Skeletal muscle satellite cell (primary cell): ENCODE measurements around the gene MBD3L1. TPM values are rescaled to one million over a fixed set of nuclear protein-coding genes. Genes with fewer than 3 reads are reported as not detected.

Experiments used
- H3K27me3 ChIP-seq: 2 replicates; pipeline ENCODE4 v1.7.0; 2013; ENCODE audit warnings: low read length; ENCODE audit not compliant: control insufficient read depth, insufficient read depth
- H3K36me3 ChIP-seq: 2 replicates; pipeline ENCODE4 v1.7.0; 2013; ENCODE audit warnings: mild to moderate bottlenecking, control low read depth, low read length; ENCODE audit not compliant: insufficient read depth
- H3K4me1 ChIP-seq: 2 replicates; pipeline ENCODE4 v1.7.0; 2013; ENCODE audit warnings: low read length; ENCODE audit not compliant: control insufficient read depth, insufficient read depth
- H3K4me2 ChIP-seq: 2 replicates; pipeline ENCODE4 v1.7.0; 2013; ENCODE audit warnings: mild to moderate bottlenecking, low read length
- H3K4me3 ChIP-seq: 2 replicates; pipeline ENCODE4 v1.7.0; 2013; ENCODE audit warnings: low read length
- H3K9ac ChIP-seq: 2 replicates; pipeline ENCODE4 v1.7.0; 2013; ENCODE audit warnings: mild to moderate bottlenecking, low read depth, low read length, moderate library complexity
- H3K9me3 ChIP-seq: replicated peaks from 2 replicates; pipeline ENCODE4 v1.7.0; 2013; ENCODE audit warnings: mild to moderate bottlenecking, control low read depth, low read length
- total RNA-seq: library from RNA; depleted of rRNA; stranded (reverse); fragments of >200 nt; gene quantifications from 2 replicates; pipeline ENCODE4 v1.2.3, GENCODE V29; 2012; rRNA removed

The MBD3L1 gene
- not detected in 2 replicates for total RNA-seq

DNA sequence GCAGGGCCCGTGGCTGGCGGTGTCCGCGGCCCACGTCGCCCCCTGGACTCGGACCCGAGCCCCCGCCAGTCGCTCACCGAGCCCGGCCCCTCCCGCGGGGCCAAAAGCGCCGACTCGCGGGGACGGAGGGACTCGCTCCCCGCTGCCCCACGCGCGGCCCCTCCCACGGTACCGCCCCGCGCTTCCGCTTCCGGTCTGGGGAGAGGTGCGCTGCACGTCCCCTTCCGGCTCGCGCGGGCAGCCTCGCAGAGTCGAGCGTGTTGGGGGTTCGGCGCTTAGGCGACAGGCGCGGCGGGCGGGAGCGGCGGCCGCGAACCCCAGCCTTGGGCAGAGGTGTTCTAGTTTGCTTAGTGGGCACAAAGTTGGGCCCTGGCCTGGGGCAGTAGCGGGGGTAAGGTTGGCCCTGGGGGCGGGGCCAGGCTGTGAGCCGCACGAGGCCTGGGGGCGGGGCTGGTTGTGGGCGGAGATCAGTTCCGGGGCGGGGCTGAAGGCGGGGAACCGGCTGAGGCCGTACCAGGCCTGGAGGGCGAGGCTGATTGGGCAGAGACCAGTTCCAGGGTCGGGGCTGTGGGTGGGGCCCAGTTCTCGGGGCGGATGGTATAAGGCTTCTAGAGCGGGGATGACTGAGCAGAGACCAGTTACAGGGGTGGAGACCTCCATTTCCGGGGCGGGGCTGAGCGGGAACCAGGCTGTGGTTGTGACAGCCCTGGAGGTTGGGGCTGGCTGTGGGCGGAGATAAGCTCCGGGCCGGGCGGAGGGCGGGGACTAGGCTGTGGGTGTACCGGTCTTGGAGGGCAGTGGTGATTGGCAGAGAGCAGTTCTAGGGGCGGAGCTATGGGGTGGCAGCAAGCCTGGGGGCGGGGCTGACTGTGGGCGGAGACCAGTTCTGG, at the start of gene MBD3L1, which contains the start of gene ZNF558:
MBD3L1 (plus strand) TSS at position 246 of the 890 bp plus-strand sequence. CDS start 10,302 bp downstream, outside the sequence.
ZNF558 (minus strand) TSS at position 173 of the 890 bp plus-strand sequence. CDS start 9,645 bp downstream, outside the sequence.
- Histone ChIP-seq H3K4me3 (peak within 1 kb of the TSS; percentile 93), H3K27me3 (no peaks in the 10 kb centered on the region), H3K4me1 (no peaks in the 10 kb centered on the region), H3K36me3 (peaks cover 11% of the 10 kb centered on the region), H3K9ac (peak within 1 kb of the TSS; percentile 97), H3K9me3 (no peaks in the 10 kb centered on the region), H3K4me2 (peak within 1 kb of the TSS; percentile 93)

GRCh38 chr19:8794823-8795222, 37.4 kb upstream of the MBD3L1 start:
- Histone ChIP-seq H3K4me2 (no peak overlapping the region), H3K4me1 (no peaks in the 10 kb centered on the region), H3K9ac (no peak overlapping the region), H3K4me3 (no peak overlapping the region), H3K36me3 (no peaks in the 10 kb centered on the region), H3K27me3 (no peaks in the 10 kb centered on the region), H3K9me3 (no peaks in the 10 kb centered on the region)

DNA sequence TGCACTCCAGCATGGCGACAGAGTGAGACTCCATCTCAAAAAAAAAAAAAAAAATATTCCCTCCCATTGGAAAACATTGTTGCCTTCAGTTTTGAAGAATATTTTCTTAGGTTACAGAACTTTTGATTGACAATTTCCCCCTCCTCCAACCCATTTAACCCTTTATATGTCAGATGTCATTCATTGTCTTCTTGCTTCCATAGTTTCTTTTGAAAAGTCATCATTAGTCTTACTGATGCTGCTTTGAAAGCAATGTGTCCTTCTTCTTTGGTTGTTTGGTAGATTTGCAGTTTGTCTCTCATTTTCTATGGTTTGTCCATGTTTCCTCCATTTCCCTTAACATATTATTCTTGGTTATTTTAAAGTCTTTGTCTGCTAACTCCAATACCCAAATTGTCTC, 25.5 kb upstream of the MBD3L1 start:
- H3K9me3 ChIP-seq, result peaks cover 45% of the 10 kb centered on the region
- no peak overlapping the region for H3K9ac ChIP-seq
- H3K27me3 ChIP-seq, result no peaks in the 10 kb centered on the region
- H3K4me1 ChIP-seq, result no peaks in the 10 kb centered on the region
- H3K4me3 ChIP-seq, result no peak overlapping the region
- H3K36me3 ChIP-seq, result peaks cover 51% of the 10 kb centered on the region
- H3K4me2 ChIP-seq, result no peak overlapping the region

GRCh38 chr19:8811315-8812172, 20.6 kb upstream of the MBD3L1 start:
- Histone ChIP-seq H3K4me1 (no peaks in the 10 kb centered on the region), H3K9me3 (peaks cover 72% of the 10 kb centered on the region), H3K4me3 (no peak overlapping the region), H3K27me3 (no peaks in the 10 kb centered on the region), H3K4me2 (no peak overlapping the region), H3K9ac (no peak overlapping the region), H3K36me3 (peaks cover 81% of the 10 kb centered on the region)

- Histone ChIP-seq H3K9ac (no peak overlapping the region), H3K4me3 (no peak overlapping the region), H3K36me3 (peaks cover 84% of the 10 kb centered on the region), H3K4me2 (no peak overlapping the region), H3K4me1 (no peaks in the 10 kb centered on the region), H3K9me3 (peaks cover 53% of the 10 kb centered on the region), H3K27me3 (no peaks in the 10 kb centered on the region)
Observed at GRCh38 chr19:8814176-8814575, 18.0 kb upstream of the MBD3L1 start.

GRCh38 chr19:8815780-8816179, 16.4 kb upstream of the MBD3L1 start:
- Histone ChIP-seq H3K9ac (no peak overlapping the region), H3K4me2 (no peak overlapping the region), H3K4me3 (no peak overlapping the region), H3K36me3 (peaks cover 85% of the 10 kb centered on the region), H3K27me3 (no peaks in the 10 kb centered on the region), H3K4me1 (no peaks in the 10 kb centered on the region), H3K9me3 (peaks cover 43% of the 10 kb centered on the region)

DNA sequence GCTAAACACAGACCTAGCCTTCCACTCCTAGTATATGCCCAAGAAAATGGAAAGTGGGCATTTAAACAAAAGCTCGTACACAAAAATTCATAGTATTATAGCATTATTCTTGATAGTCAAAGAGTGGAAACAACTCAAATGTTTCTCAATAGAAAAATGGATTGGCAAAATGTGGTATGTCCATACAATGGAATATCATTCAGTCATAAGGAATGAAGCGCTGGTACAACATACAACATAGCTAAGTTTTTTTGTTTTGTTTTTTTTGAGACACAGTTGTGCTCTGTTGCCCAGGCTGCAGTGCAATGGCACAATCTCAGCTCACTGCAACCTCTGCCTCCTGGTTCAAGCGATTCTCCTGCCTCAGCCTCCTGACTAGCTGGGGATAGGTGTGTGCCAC, 11.9 kb upstream of the MBD3L1 start:
- Histone ChIP-seq H3K4me1 (no peaks in the 10 kb centered on the region), H3K27me3 (no peaks in the 10 kb centered on the region), H3K9me3 (peaks cover 6% of the 10 kb centered on the region), H3K9ac (no peak overlapping the region), H3K4me2 (no peak overlapping the region), H3K4me3 (no peak overlapping the region), H3K36me3 (peaks cover 80% of the 10 kb centered on the region)

DNA sequence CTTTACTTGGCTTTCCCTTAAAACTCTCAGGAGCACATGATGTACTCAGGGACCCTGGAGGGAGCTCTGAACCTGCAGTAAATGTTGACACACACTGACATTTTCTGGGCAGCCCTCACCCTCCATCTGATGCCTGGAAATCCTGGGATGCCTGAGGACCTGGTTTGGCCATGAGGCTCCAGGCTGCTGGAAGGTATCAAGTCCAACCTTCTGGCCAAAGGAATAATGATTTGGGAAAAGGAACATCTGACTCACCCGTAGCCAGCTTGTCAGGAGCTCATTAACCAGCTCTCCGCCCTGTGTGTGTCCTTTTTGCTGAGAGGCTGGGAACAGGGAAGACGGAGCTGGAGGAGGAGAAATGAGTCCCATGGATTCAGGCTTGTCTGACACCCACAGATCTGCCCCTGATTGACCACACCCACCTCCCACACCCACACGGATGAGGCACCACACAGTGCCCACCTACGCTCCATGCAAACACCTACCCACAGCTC, 10.4 kb upstream of the MBD3L1 start:
- H3K4me1 ChIP-seq, result no peaks in the 10 kb centered on the region
- H3K4me3 ChIP-seq, result no peak overlapping the region
- peaks cover 65% of the 10 kb centered on the region for H3K36me3 ChIP-seq
- H3K4me2 ChIP-seq, result no peak overlapping the region
- no peak overlapping the region for H3K9ac ChIP-seq
- H3K27me3 ChIP-seq, result no peaks in the 10 kb centered on the region
- no peaks in the 10 kb centered on the region for H3K9me3 ChIP-seq

GRCh38 chr19:8826371-8826770, 5.8 kb upstream of the MBD3L1 start:
- Histone ChIP-seq H3K4me2 (no peak overlapping the region), H3K9me3 (no peaks in the 10 kb centered on the region), H3K36me3 (peaks cover 41% of the 10 kb centered on the region)

DNA sequence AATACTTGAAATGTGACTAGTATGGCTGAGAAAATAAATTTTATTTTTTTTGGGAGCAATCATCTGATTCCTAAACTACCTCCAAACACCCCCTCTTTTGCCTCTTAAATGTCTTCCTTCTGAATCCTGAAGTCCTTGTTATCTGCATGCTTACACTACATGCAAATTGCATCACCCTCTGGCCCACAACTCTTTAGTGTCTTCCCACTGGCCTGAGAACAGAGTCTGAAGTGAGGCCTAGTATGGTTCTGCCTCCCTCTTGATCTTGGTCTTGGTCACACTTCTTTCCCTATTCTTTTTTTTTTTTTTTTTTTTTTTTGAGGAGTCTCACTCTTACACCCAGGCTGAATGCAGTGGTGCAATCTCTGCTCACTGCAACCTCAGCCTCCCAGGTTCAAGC, 4.9 kb upstream of the MBD3L1 start:
- Histone ChIP-seq H3K9ac (no peak overlapping the region), H3K36me3 (peaks cover 32% of the 10 kb centered on the region), H3K27me3 (no peaks in the 10 kb centered on the region), H3K4me1 (no peaks in the 10 kb centered on the region), H3K9me3 (no peaks in the 10 kb centered on the region), H3K4me3 (no peak overlapping the region), H3K4me2 (no peak overlapping the region)

More at GRCh38 chr19:8826371-8826770, 5.8 kb upstream of the MBD3L1 start:
- Histone ChIP-seq H3K9ac (no peak overlapping the region), H3K4me1 (no peaks in the 10 kb centered on the region), H3K27me3 (no peaks in the 10 kb centered on the region), H3K4me3 (no peak overlapping the region)

DNA sequence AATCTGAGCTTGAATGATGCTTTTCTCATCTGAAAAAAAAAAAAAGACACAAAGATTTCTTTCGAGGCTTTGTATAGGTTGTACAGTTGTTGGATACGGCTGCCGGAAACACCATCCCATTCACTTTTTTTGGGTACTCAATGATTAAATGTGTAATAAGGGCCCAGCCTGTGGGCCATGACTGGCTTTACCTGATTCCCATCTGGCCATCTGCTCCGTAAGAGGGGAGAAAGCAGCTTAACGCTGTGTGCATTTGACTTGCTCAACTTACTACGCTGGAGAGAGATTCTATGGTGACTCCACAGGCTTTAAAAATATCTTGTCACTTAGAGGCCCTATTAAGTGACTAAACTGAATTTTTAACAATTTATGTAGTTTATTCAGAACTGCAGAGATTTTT, 804 bp upstream of the MBD3L1 start:
- peak overlapping the region; percentile 93 for H3K4me2 ChIP-seq
- H3K9ac ChIP-seq, result peak overlapping the region; percentile 97
- H3K4me1 ChIP-seq, result no peaks in the 10 kb centered on the region
- H3K9me3 ChIP-seq, result no peaks in the 10 kb centered on the region
- H3K36me3 ChIP-seq, result peaks cover 11% of the 10 kb centered on the region
- H3K27me3 ChIP-seq, result no peaks in the 10 kb centered on the region
- H3K4me3 ChIP-seq, result peak overlapping the region; percentile 93
